Right renal pelvis (tissue), 4 donors: ENCODE results near the gene PCOLCE2. TPM values are rescaled to one million over a fixed set of nuclear protein-coding genes. Genes with fewer than 3 reads are reported as not detected.
A peak's percentile ranks its signal among the peaks of the same experiment; 100 is the strongest.
"Not testable (repeated sequence)": the region's sequence is repeated elsewhere in the genome, so short reads cannot be mapped to it uniquely, and the experiment has no call there.

Source experiments
- DNase-seq, 4 donors: peaks; one replicate each; pipeline ENCODE4 v3.0.0-alpha.2; 2013; ENCODE audit warnings: low read depth in 4 of 4, low spot score in 3 of 4, missing footprints in 1 of 4
- polyA plus RNA-seq, 4 donors: library from polyadenylated mRNA; unstranded; fragments of 120-200 nt; gene quantifications; one replicate each; pipeline ENCODE4 v1.2.1, GENCODE V29; 2013; ENCODE audit not compliant: insufficient read length in 4 of 4

PCOLCE2 gene
- polyA plus RNA-seq, 4 donors: 4.8 to 6.6 (median 5.7) TPM

- no peak for DNase-seq
Observed at GRCh38 chr3:142902356-142902755, 13.5 kb upstream of the PCOLCE2 start.

DNA sequence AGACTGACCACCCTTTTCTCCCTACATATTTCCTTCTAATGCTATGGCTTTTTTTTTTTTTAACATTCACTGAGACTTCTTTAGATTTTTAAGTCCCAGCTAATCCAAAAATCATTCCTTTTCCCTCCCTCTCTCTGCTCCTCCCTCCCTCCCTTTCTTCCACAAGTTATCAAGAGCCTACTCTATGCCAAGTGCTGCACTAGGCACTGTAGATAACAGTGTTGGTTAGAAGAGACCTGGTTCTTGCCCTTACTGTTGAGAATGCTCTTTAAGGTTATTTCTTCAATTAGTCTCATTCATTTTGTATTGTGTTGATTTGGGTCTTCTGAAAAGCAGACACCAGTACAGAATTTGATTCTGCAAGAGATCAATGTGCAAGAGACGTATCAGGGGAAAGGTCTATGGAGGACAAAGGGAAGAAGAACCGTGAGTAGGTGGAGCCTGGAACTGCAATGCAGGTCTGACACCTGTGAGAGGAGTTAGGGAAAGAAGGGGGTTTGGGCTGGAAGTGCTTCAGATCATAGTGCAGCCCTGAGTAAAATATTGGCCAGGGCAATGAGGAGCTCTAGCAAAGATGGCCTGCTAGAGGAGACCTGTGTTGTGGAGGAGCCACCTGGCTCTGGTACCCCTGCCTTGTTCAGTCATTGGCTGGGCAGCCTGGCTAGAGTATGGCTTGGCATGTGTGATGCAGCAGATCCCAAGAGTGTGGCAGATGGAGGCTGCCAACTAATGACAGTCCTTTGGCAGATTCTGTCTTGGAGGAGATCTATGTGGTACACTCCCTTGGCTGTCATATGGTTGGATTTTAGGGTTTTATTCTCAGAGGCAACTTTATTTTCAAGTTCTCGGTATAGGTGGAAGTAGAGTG, 9.7 kb upstream of the PCOLCE2 start:
- no peak for DNase-seq

- no peak for DNase-seq
Observed at GRCh38 chr3:142897807-142898206, 8.9 kb upstream of the PCOLCE2 start.

GRCh38 chr3:142896996-142897395, 8.1 kb upstream of the PCOLCE2 start:
- DNase-seq: no peak

- DNase-seq: no peak
Observed at GRCh38 chr3:142896201-142896755, 7.4 kb upstream of the PCOLCE2 start.

- no peak for DNase-seq
Observed at GRCh38 chr3:142894493-142894892, 5.6 kb upstream of the PCOLCE2 start.

DNA sequence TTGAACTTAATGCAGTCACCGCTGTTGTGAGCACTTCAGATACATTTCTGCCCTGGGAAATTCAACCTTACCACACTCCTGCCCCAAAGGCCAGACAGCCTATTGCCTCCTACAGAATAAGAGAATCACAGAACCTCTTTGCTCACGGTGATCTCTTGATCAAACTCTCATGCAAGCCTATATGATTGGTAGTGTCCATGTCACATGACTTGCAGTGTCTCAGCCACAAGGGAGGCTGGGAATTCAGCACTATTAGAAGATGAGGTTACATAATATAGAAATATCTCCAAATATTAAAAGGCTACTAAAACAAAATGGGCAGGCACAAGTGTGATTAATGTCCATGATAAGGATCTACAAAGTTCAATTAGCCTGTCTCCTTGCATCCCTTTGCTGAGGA, 3.8 kb upstream of the PCOLCE2 start:
- DNase-seq: no peak

GRCh38 chr3:142890592-142890991, 1.7 kb upstream of the PCOLCE2 start:
- DNase-seq: no peak

GRCh38 chr3:142889212-142890014, 530 bp upstream of the PCOLCE2 start:
- no peak for DNase-seq

- DNase-seq: peak; percentile 15 to 31 (median 23)
Observed at GRCh38 chr3:142888099-142888480, 793 bp downstream of the PCOLCE2 start.

GRCh38 chr3:142886940-142887339, 1.9 kb downstream of the PCOLCE2 start:
- no peak for DNase-seq

DNA sequence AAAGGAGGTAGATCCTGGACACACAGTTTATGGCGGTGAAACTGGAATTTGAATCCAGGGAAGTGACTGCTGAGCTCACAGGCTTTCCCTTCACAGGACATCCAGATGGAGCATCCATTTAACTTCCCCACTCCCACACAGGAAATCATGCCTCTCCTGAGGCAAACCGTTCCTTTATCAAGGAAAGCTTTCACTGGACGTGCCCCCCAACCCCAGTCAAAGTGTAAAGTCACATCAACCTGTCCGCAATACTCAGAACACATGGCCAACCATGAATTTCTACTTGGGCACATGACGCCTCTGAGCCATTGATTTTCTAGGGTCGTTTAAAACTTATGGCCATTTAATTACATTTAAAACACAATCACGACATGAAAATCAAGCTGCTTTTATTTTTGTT, 2.9 kb downstream of the PCOLCE2 start:
- DNase-seq: no peak

GRCh38 chr3:142884531-142884930, 4.4 kb downstream of the PCOLCE2 start:
- DNase-seq: no peak

GRCh38 chr3:142883534-142883933, 5.3 kb downstream of the PCOLCE2 start:
- DNase-seq: not testable (repeated sequence)

DNA sequence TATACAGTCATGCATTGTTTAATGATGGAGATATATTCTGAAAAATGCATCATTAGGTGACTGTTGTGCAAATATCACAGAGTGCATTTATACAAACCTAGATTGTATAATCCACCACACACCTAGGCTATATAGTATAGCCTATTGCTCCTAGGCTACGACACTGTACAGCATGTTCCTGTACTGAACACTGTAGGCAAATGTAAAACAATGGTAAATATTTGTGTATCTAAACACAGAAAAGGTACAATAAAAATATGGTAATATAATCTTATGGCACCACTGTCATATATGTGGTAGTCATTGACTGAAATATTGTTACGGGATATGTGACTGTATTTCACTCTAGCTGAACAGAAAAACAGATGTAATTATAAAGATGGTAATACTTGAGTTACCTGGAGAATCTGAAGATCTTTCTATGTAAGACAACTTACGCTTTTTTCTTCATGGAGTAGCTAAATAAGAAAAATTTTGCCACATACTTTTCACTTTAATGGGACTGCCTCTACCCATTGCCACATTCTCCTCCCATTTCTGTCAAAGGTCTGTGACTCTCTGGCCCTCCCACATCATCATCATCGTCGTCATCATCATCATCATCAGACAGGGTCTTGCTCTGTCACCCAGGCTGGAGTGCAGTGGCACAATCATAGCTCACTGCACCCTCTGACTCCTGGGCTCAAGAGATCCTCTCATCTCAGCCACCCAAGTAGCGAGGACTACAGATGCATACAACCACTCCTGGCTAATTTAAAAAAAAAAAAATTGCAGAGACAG, 7.2 kb downstream of the PCOLCE2 start:
- DNase-seq: no peak

DNA sequence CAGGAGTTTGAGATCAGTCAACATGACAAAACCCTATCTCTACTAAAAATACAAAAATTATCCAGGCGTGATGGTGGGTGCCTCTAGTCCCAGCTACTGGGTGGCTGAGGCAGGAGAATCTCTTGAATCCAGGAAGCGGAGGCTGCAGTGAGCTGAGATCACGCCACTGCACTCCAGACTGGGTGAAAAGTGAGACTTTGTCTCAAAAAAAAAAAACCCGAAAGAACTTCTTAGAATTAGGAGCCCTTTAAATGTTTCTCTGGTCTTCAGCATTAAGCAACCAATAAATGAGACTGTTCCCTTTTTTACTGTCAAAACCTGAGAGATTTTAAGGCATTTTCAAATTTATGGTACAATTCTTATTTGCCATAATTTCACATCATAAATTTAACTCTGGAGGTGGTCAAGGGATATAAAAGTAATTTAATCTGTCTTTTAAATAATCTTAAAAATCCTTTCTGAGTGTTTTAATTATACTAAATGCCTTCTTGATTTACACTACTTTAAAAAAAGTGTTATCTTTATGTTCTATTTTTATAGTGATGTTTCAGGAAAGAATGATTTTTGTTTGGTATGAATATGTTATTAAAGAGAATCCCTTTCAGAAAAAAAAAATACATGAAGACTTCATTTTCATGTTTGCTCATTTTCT, 10.1 kb downstream of the PCOLCE2 start:
- no peak for DNase-seq

DNA sequence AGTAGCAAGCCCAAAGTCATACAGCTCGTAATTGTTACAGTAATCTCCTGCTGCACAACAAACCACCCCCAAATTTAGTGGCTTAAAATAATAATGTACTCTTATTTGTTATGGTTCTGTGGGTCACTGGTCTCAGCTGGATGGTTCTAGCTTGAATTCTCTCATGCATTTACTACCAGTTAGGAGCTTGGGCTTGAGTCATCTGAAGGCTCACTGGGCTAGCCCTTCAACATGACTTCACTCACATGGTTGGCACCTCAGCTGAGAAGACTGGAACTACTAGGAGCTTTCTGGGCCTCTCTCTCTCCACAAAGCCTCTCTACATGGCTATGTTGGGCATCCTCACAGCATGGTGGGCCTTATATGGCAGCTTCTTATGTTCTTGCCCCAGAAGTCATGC, 12.5 kb downstream of the PCOLCE2 start:
- DNase-seq: no peak

GRCh38 chr3:142875583-142876207, 13.2 kb downstream of the PCOLCE2 start:
- no peak for DNase-seq

- DNase-seq: no peak
Observed at GRCh38 chr3:142875099-142875498, 13.8 kb downstream of the PCOLCE2 start.

- not testable (repeated sequence) for DNase-seq
Observed at GRCh38 chr3:142868382-142868781, 20.5 kb downstream of the PCOLCE2 start.
